BE2C (cell line): ENCODE measurements around the gene REL.
A peak's percentile ranks its signal among the peaks of the same experiment; 100 is the strongest.
"Not testable (repeated sequence)": the region's sequence is repeated elsewhere in the genome, so short reads cannot be mapped to it uniquely, and the experiment has no call there.

Experiments
- DNase-seq: peaks from one replicate; pipeline ENCODE4 v3.0.0-alpha.2; 2020
- H3K27me3 ChIP-seq: fragments of 250-450 bp; sonication (Bioruptor Pico); 2 replicates; pipeline ENCODE4 v1.5.1; 2020; ENCODE audit warnings: mild to moderate bottlenecking
- H3K36me3 ChIP-seq: fragments of 250-450 bp; sonication (Bioruptor Pico); 2 replicates; pipeline ENCODE4 v1.5.1; 2020; ENCODE audit warnings: mild to moderate bottlenecking
- H3K4me1 ChIP-seq: fragments of 250-450 bp; sonication (Bioruptor Pico); 2 replicates; pipeline ENCODE4 v1.5.1; 2020
- H3K4me3 ChIP-seq: 2 replicates; pipeline ENCODE4 v1.5.1; 2011; ENCODE audit warnings: low read depth, low read length
- H3K9me3 ChIP-seq: fragments of 250-450 bp; sonication (Bioruptor Pico); 2 replicates; pipeline ENCODE4 v1.5.1; 2020
- CTCF ChIP-seq: IDR thresholded peaks from 2 replicates; pipeline ENCODE4 v1.5.1; 2012; ENCODE audit warnings: mild to moderate bottlenecking, low read depth, low read length

REL gene

GRCh38 chr2:60884800-60885199 is 3.4 kb downstream of the REL start:
- no peaks in the 10 kb centered on the region for H3K36me3 ChIP-seq
- DNase-seq: no peak
- no peaks in the 10 kb centered on the region for H3K9me3 ChIP-seq
- no peaks in the 10 kb centered on the region for H3K27me3 ChIP-seq
- H3K4me3 ChIP-seq: peak overlapping the region; percentile 2; the same call in 1 of the 2 replicates
- no peaks in the 10 kb centered on the region for H3K4me1 ChIP-seq
- no peak for TF ChIP-seq CTCF

GRCh38 chr2:60885683-60886082 is 4.3 kb downstream of the REL start:
- no peak overlapping the region for H3K4me3 ChIP-seq

DNA sequence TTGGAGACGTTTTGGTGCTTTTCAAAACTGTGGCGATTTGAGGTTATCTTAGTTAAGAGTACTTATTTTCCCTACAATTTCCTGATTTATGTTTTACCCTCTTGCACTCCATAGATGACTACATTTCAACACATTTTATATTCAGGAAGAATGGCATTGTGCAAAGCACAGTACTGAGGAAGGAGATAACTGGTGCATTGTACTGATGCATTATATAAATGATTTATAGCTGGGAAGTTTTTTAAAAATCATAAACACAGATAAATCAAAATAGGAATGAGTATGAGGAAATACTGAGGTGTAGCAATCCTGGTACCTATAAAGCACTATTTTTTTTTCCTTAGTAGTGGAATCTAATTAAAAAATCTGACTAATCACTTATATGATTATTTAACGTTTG is 5.6 kb downstream of the REL start:
- H3K27me3 ChIP-seq: no peaks in the 10 kb centered on the region
- DNase-seq: no peak
- no peak overlapping the region for H3K4me3 ChIP-seq
- no peak for TF ChIP-seq CTCF
- H3K9me3 ChIP-seq: no peaks in the 10 kb centered on the region
- H3K36me3 ChIP-seq: no peaks in the 10 kb centered on the region
- no peaks in the 10 kb centered on the region for H3K4me1 ChIP-seq

More at GRCh38 chr2:60885683-60886082, 4.3 kb downstream of the REL start:
- H3K9me3 ChIP-seq: no peaks in the 10 kb centered on the region
- no peaks in the 10 kb centered on the region for H3K27me3 ChIP-seq
- no peak for TF ChIP-seq CTCF
- H3K36me3 ChIP-seq: no peaks in the 10 kb centered on the region
- DNase-seq: no peak
- H3K4me1 ChIP-seq: no peaks in the 10 kb centered on the region

DNA sequence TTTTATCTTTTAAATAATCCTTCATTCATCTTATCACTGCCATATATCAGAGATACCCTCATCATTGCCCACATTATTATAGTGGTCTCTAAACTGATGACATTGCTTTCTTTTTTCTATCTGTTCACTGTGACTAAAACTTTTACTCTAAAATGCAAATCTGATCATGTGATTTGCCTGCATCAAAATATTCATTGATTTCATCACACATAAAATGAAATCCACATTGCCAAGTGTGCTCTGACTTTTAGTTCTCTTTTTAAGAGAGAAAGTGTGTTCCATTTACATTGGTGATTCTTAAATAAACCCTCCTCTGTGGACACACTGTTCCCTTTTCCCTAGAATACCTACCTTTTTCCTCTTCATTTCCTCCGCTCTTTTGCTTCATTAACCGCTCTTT is 7.5 kb downstream of the REL start:
- Histone ChIP-seq H3K9me3 (no peaks in the 10 kb centered on the region), H3K4me3 (no peak overlapping the region), H3K4me1 (no peaks in the 10 kb centered on the region), H3K27me3 (no peaks in the 10 kb centered on the region), H3K36me3 (no peaks in the 10 kb centered on the region)
- no peak for TF ChIP-seq CTCF
- no peak for DNase-seq

DNA sequence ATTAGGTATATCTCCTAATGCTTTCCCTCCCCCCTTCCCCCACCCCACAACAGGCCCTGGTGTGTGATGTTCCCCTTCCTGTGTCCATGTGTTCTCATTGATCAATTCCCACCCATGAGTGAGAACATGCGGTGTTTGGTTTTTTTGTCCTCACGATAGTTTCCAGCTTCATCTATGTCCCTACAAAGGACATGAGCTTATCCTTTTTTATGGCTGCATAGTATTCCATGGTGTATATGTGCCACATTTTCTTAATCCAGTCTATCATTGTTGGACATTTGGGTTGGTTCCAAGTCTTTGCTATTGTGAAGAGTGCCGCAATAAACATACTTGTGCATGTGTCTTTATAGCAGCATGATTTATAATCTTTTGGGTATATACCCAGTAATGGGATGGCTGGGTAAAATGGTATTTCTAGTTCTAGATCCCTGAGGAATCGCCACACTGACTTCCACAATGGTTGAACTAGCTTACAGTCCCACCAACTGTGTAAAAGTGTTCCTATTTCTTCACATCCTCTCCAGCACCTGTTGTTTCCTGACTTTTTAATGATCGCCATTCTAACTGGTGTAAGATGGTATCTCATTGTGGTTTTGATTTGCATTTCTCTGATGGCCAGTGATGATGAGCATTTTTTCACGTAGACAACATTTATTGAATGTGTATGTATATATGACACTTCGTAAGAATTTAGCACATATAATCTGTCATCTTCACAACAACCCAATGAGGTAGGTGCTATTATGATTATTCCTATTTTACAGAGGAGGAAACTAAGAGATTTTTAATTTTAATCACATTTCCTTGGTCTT is 8.4 kb downstream of the REL start:
- DNase-seq, H3K9me3 ChIP-seq, H3K4me3 ChIP-seq, H3K4me1 ChIP-seq, H3K36me3 ChIP-seq, H3K27me3 ChIP-seq: not testable (repeated sequence)

DNA sequence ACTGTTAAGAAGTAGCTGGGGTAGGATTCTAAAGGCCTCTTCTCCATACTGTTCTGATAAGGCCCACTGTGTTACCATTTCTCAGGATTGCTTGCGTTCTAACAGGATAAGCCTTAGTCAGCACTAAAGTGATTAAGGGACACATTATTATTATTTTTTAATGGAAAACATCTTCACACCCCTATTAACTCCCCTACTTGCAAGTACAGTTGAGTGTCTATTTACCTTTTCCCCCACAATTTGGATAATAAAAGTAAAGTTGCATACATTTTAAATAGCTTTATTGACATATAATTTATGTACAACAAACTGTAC is 9.0 kb downstream of the REL start:
- no peak for TF ChIP-seq CTCF
- Histone ChIP-seq H3K9me3 (no peaks in the 10 kb centered on the region), H3K27me3 (no peaks in the 10 kb centered on the region), H3K4me3 (no peak overlapping the region), H3K36me3 (no peaks in the 10 kb centered on the region), H3K4me1 (no peaks in the 10 kb centered on the region)
- no peak for DNase-seq
